Measurements from ENCODE around the gene IPO4. TPM values are rescaled to one million over a fixed set of nuclear protein-coding genes. Genes with fewer than 3 reads are reported as not detected.

The IPO4 gene
- total and polyA plus RNA-seq, 2 of the 13 experiments (the other 11 are each of a cell fraction or from before 2014, with no cell fraction given) = 39.0 to 179 TPM

- peak; percentile 97; the same call in 1 of the 2 replicates for TF ChIP-seq FUBP1 (CRISPR knock-in tag; IDR thresholded peaks at IDR 0.05; ENCODE audit: borderline replicate concordance)
- TF ChIP-seq, protein P1, sequence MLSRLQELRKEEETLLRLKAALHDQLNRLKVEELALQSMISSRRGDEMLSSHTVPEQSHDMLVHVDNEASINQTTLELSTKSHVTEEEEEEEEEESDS (CRISPR knock-in tag; IDR thresholded peaks at IDR 0.05; ENCODE audit: borderline replicate concordance) = peak; percentile 92; the same call in 1 of the 2 replicates
- TF ChIP-seq, protein P2, sequence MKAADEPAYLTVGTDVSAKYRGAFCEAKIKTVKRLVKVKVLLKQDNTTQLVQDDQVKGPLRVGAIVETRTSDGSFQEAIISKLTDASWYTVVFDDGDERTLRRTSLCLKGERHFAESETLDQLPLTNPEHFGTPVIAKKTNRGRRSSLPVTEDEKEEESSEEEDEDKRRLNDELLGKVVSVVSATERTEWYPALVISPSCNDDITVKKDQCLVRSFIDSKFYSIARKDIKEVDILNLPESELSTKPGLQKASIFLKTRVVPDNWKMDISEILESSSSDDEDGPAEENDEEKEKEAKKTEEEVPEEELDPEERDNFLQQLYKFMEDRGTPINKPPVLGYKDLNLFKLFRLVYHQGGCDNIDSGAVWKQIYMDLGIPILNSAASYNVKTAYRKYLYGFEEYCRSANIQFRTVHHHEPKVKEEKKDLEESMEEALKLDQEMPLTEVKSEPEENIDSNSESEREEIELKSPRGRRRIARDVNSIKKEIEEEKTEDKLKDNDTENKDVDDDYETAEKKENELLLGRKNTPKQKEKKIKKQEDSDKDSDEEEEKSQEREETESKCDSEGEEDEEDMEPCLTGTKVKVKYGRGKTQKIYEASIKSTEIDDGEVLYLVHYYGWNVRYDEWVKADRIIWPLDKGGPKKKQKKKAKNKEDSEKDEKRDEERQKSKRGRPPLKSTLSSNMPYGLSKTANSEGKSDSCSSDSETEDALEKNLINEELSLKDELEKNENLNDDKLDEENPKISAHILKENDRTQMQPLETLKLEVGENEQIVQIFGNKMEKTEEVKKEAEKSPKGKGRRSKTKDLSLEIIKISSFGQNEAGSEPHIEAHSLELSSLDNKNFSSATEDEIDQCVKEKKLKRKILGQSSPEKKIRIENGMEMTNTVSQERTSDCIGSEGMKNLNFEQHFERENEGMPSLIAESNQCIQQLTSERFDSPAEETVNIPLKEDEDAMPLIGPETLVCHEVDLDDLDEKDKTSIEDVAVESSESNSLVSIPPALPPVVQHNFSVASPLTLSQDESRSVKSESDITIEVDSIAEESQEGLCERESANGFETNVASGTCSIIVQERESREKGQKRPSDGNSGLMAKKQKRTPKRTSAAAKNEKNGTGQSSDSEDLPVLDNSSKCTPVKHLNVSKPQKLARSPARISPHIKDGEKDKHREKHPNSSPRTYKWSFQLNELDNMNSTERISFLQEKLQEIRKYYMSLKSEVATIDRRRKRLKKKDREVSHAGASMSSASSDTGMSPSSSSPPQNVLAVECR (CRISPR knock-in tag; IDR thresholded peaks at IDR 0.05; ENCODE audit: borderline replicate concordance) = peak; percentile 100
- TF ChIP-seq PRPF4 (IDR thresholded peaks at IDR 0.05; ENCODE audit: low read depth, low read length, poor library complexity, severe bottlenecking) = no peak
- TF ChIP-seq NFE2L1 (CRISPR knock-in tag; IDR thresholded peaks at IDR 0.05; ENCODE audit: borderline replicate concordance) = peak; percentile 92
- no peak for TF ChIP-seq ZFP36 (IDR thresholded peaks at IDR 0.05; ENCODE audit: borderline replicate concordance, low read depth, low read length, partially characterized antibody)
- TF ChIP-seq KLF13 (CRISPR knock-in tag; IDR thresholded peaks at IDR 0.05) = peak; percentile 96
- TF ChIP-seq ZNF556 (CRISPR knock-in tag; IDR thresholded peaks at IDR 0.05; ENCODE audit: borderline replicate concordance) = peak; percentile 95
- no peak for TF ChIP-seq ZXDC (CRISPR knock-in tag; IDR thresholded peaks at IDR 0.05)
- TF ChIP-seq CHD2 (IDR thresholded peaks at IDR 0.05; ENCODE audit: low read depth, low read length) = peak; percentile 49; the same call in 1 of the 2 replicates
- peak; percentile 40; the same call in 1 of the 2 replicates for TF ChIP-seq ATAD3A (CRISPR knock-in tag; IDR thresholded peaks at IDR 0.05)
- TF ChIP-seq ZNF350 (CRISPR knock-in tag; IDR thresholded peaks at IDR 0.05; ENCODE audit: borderline replicate concordance, low read depth) = peak; percentile 100; the same call in 1 of the 2 replicates
- TF ChIP-seq PHF8 (CRISPR knock-in tag; IDR thresholded peaks at IDR 0.05) = peak; percentile 100
- peak; percentile 99 for TF ChIP-seq IKZF4 (CRISPR knock-in tag; IDR thresholded peaks at IDR 0.05; ENCODE audit: borderline replicate concordance, low read depth, not compliant biosample characterization)
- TF ChIP-seq MAFF (IDR thresholded peaks at IDR 0.05; ENCODE audit: low read depth, low read length) = no peak
Measured at GRCh38 chr14:24195186-24196070, 6.8 kb upstream of the IPO4 start, which contains the start of gene TM9SF1 (continued).

Data from HepG2 (cell line).